GM21717 (cell line): ENCODE data around the gene CLPTM1L.
"Not testable (repeated sequence)": the region's sequence is repeated elsewhere in the genome, so short reads cannot be mapped to it uniquely, and the experiment has no call there.

Source experiments
- ATAC-seq: cut with Tn5 transposase; IDR thresholded peaks from one replicate; pipeline ENCODE4 v1.9.1; 2021; ENCODE audit warnings: mild to moderate bottlenecking, moderate library complexity; ENCODE audit not compliant: unreplicated experiment

The CLPTM1L gene

DNA sequence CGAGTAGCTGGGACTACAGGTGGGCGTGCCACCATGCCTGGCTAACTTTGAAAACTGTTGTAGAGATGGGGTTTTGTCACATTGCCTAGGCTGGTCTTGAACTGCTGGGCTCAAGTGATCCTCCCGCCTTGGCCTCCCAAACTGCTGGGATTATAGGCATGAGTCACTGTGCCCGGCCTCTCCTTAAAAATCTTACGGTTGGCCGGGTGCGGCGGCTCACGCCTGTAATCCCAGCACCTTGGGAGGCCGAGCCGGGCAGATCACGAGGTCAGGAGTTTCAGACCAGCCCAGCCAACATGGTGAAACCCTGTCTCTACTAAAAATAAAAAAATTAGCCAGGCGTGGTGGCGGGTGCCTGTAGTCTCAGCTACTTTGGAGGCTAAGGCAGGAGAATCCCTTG, 2.2 kb downstream of the CLPTM1L start:
- not testable (repeated sequence) for ATAC-seq

- ATAC-seq, result no peak
Measured at GRCh38 chr5:1342268-1342667, 2.6 kb downstream of the CLPTM1L start.

DNA sequence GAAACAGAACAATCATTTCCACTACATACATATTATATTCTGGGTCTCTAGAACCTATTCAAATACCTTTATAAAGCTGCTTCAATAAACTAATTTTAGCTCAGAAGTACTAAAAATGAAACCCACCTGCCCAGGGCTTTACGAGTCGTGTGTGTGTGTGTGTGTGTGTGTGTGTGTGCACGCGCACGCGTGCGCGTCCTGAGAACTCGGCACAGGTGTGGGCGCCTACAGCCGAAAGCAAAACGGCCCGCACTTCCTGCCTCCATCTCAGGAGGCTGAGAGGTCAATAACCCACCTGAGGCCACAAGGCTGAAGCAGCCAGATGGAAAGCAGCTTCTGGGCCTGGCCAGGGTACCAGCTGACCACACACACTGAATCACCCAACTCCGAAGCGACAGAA, 3.0 kb downstream of the CLPTM1L start:
- no peak for ATAC-seq

DNA sequence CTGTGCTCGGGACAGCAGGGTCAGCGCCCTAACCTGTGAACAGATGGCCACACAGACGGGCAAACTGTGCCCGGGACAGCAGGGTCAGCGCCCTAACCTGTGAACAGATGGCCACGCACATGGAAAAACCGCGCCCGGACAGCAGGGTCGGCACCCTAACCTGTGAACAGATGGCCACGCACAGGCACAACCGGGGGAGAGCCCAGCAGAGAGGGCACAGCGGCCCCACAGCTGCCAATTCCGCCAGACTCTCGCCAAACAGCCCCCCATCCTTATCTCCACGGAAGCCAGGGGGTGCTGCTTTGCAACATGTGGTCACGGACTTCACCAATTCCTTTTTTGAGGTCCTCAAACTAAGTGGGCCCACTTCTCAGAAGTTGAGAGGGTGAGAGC, 5.1 kb downstream of the CLPTM1L start:
- ATAC-seq, result not testable (repeated sequence)

DNA sequence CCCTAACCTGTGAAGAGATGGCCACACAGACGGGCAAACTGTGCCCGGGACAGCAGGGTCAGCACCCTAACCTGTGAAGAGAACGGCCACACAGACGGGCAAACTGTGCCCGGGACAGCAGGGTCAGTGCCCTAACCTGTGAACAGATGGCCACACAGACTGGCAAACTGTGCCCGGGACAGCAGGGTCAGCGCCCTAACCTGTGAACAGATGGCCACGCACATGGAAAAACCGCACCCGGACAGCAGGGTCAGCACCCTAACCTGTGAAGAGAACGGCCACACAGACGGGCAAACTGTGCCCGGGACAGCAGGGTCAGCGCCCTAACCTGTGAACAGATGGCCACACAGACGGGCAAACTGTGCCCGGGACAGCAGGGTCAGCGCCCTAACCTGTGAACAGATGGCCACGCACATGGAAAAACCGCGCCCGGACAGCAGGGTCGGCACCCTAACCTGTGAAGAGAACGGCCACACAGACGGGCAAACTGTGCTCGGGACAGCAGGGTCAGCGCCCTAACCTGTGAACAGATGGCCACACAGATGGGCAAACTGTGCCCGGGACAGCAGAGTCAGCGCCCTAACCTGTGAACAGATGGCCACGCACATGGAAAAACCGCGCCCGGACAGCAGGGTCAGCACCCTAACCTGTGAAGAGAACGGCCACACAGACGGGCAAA, 5.6 kb downstream of the CLPTM1L start:
- not testable (repeated sequence) for ATAC-seq

- no peak for ATAC-seq
Measured at GRCh38 chr5:1338506-1339070, 6.3 kb downstream of the CLPTM1L start.

DNA sequence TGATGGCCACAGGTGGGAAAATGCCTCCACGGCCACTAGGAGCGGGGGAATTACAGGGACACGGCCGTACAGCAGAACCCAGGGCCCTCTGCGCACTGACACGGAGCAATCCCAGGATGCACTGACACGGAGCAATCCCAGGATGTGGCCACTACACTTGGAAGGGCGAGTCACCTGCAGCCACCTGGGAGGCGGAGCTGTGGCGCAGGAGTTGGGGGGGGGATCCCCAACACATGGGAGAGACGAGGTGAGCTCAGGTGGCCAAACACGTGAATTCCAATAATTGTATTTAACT, 6.8 kb downstream of the CLPTM1L start:
- ATAC-seq, result no peak

DNA sequence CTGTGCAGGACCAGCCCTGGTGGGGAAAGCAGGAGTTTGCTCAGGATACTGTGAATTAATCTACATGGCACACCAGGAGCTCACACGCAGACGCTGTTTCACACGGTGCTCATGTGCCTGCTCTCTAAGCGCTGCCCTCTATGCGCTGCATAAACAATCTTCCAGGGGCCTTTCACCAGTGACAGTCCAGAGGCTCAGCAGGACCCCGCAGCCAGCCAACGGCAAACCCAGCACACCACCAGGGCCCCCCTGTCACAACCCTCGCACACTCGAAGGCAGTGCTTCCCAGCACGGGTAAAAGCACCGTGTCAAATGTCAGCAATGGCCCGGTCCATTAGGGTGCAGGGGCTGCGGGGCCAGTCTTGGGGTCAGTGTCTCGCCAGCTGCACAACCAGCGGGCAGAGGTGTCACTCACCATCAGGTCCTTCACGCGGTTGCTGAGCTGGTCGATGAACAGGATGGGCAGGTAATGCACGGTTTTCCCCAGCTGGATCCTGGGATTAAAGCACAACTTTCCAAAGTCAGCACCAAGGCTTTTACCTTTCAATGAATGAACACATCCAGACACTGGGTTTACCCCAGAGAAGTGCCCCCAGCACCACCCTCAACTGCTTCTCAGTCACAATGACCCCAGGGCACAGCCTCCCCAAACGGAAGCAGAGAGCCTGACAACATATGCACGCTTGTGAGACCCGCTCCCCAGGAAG, 7.3 kb downstream of the CLPTM1L start:
- ATAC-seq, result no peak

DNA sequence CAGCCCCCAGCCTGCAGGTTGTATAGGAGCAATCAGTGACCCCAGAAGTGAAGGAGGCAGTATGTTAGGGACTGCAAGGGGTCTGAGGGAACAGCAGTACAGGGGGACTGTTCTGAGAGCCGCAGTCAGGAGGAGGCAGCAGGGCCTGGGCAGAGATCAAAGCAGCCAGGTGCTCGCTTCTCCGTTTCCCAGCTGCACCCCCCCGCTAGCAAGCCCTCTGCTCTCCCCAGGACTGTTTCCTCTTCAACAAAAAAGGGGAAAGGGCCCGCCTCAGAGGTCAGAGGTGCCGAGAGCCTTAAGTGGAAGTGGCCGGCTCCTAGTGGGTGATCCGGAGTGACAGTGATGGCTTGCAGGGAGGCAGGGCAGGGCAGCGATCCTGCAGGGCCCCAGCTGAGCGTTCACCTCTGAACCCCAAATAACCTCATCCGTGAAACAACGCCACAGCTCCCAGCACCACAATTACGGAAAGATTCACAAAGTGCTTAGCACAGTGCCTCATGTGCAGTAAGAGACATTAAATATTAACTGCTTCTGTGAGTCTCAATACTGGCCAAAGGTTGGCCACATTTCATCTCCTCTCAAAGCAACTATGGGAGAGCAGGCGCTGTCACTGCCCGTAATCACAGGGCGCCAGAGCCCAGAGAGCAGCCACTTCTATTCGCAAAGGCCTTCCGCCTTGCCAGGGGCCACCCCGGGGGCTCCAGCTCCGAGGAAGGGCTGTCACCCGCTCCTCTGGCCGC, 8.0 kb downstream of the CLPTM1L start:
- ATAC-seq, result no peak

- ATAC-seq, result no peak
Measured at GRCh38 chr5:1336106-1336561, 8.8 kb downstream of the CLPTM1L start.

DNA sequence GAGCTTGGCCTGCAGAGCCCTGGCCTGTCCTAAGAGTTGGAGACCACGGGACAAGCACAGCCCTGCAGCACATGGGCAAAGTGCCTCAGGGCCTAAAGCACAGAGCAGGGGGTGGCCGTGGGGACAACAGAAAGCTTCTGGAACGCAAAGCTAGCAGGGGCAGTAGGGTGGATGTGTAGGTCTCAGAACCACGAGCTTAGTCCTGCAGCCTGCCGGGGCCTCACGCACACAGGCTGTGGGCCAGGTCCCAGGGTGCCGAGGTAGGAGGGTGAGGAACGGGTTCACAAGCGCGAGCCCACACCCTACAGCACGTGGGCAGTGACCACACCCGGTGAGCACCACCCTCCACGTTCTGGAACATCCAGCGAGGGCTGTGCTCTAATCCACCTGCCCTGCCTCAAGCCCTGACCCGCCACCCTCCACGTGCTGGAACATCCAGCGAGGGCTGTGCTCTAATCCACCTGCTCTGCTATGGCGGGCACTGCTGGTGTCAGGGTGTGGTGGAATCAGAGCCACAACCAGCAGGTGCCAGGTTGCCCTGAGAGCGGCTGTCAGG, 9.3 kb downstream of the CLPTM1L start:
- ATAC-seq, result no peak

DNA sequence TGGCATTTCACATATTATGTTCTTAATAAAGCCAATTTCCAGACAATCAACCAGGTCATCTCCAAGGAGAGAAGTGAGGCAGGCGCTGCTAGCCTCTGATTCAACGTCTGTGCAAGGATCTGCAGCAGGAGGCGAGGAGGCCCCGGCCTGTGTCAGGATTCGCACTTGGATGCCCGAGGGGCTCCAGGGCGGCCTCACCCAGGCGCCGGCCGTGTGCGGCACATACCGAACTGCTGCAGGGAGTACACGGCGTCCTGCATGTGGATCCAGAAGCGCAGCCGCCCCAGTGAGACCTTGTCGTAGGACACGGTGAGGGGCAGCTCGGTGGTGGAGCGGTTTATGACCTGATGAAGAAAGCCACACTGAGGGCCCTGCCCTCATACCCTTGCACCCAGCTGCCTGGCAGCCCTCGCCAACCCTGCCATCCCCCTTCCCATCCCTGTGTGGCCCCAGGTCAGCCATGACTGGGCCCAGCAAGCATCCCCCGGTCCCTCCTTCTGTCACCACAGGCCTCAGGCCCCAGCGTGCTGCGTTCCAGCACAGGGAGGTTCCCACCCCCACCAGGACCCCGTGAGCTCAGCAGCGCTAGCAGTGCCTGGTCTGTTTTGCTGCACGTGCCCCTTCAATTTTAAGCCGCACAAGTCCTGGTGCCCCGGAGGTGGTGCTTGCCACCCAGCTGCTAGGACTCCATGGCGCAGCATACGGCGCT, 9.9 kb downstream of the CLPTM1L start:
- ATAC-seq, result no peak

GRCh38 chr5:1333986-1334385, 10.9 kb downstream of the CLPTM1L start:
- ATAC-seq, result no peak

DNA sequence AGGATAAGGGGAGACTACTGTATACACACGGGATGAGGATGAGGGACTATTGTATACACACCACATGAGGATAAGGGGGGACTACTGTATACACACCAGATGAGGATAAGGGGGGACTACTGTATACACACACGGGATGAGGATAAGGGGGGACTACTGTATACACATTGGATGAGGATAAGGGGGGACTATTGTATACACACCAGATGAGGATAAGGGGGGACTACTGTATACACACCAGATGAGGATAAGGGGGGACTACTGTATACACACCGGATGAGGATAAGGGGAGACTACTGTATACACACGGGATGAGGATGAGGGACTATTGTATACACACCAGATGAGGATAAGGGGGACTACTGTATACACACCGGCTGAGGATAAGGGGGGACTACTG, 11.6 kb downstream of the CLPTM1L start:
- ATAC-seq, result not testable (repeated sequence)

- no peak for ATAC-seq
Measured at GRCh38 chr5:1332461-1333001, 12.4 kb downstream of the CLPTM1L start.

DNA sequence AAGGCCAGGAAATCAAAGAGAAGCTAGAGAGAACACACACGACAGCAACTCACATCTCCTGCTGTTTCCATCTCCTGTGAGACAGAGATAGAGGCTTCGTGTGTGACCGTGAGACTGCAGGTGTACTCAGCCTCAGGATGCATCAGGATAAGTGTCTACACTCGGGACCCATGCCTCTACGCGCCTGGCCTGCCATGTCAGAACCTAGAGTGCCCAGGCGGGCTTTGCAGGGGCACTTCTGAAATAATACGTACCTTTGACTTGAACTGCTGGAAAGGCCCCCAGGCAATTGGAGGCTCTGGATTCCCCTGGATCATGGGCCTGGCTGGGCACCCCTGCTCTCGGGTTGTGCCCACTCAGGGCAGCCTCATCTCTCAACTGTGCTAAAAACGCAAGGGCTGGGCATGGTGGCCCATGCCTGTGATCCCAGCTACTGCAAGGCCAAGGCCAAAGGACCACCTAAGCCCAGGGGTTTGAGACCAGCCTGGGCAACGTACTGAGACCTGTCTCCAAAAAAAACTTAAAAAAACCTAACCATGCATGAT, 13.0 kb downstream of the CLPTM1L start:
- no peak for ATAC-seq

DNA sequence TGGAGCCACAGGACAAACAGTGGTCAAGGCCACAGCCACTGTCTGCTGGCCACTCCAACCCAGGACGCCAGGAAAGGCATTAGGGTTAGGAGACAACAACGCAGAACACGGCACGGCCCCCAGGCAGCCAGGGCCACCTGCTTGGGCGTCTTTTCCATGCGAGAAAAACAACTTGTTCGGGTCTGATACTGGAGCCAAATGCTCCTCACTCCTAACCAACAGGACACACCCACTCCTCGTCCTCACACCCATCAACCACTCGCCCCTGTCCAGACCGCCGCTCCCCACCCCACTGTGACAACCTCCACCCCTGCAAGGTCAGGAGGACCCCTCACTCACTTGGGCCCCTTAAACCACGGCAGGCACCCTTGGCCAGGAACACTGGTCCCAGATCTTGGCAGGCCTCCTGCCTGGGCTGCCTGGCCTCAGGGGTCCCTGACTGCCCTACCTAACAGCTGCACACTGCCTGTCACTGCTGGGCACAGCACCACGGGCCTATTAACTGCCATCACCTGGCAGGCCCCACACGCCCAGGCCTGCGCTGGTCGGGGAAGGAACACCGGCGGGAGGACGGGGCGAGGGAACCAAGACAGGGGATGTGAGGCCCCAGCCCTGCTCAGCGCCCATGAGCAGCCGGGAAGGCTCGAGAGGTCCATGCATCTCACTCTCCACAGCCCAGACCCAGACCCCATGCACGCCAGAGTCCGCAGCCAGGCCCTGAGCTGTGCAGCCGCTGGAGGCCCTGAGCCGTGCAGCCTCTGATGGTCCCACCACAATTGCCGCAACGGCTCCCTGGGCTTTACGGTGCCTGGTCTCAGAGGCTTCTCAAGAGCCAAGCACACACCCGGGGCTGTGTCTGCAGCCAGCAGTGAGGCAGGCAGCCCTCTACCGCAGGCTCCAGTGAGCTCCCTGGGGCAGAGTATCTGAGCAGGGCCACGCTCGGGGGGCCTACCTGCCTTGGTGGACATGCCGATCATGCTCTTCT, 13.8 kb downstream of the CLPTM1L start:
- no peak for ATAC-seq

GRCh38 chr5:1330146-1330846, 14.6 kb downstream of the CLPTM1L start:
- no peak for ATAC-seq
